ENCODE data around the gene DEF6.

DNA sequence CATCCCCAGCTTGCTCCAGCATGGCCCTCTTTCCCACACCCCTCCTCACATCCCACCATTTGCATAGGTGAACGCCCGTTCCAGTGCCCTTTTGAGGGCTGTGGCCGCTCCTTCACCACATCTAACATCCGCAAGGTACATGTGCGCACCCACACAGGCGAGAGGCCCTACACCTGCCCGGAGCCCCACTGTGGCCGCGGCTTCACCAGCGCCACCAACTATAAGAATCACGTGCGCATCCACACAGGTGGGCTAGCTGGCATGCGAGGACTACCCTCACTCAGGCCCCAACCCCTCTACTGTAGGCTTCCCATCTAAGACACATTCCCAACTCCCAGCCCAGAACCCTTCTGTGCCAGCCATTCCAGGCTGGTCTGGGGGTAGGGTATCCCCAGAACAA is 6.1 kb upstream of the DEF6 start:
- TF ChIP-seq CTCF (IDR thresholded peaks at IDR 0.05) (no peak), POLR2A (IDR thresholded peaks at IDR 0.05; ENCODE audit: low read depth) (no peak), EP300 (IDR thresholded peaks at IDR 0.05) (no peak)

Data from esophagus muscularis mucosa (tissue), 4 donors.